Activated CD4-positive, alpha-beta memory T cell treated with anti-CD3 and anti-CD28 coated beads for 36 hours (primary cell): ENCODE data around the gene SATB2. TPM values are rescaled to one million over a fixed set of nuclear protein-coding genes. Genes with fewer than 3 reads are reported as not detected.

Source experiments
- CTCF ChIA-PET: fragments of 350-600 bp; sonication (Branson Sonifier 250); formaldehyde crosslinking; loops from one replicate; lab custom pipeline; 2021; ENCODE audit warnings: antibody characterized with exemption, inconsistent platforms; lab: Charles Lee
- POLR2A ChIA-PET: fragments of 350-600 bp; sonication (Branson Sonifier 250); formaldehyde crosslinking; loops from one replicate; lab custom pipeline; 2021; ENCODE audit warnings: antibody characterized with exemption; lab: Charles Lee
- DNase-seq: peaks from one replicate; pipeline ENCODE4 v3.0.0-alpha.2; 2020
- H3K27ac Mint-ChIP-seq: one replicate; pipeline ENCODE4 v1.8.0; 2021; ENCODE audit warnings: mixed read lengths
- H3K27me3 Mint-ChIP-seq: one replicate; pipeline ENCODE4 v1.8.0; 2021; ENCODE audit warnings: mixed read lengths
- H3K36me3 Mint-ChIP-seq: one replicate; pipeline ENCODE4 v1.8.0; 2021; ENCODE audit warnings: mixed read lengths
- H3K4me1 Mint-ChIP-seq: one replicate; pipeline ENCODE4 v1.8.0; 2021; ENCODE audit warnings: low read depth, mixed read lengths
- H3K4me3 Mint-ChIP-seq: one replicate; pipeline ENCODE4 v1.8.0; 2021; ENCODE audit warnings: mild to moderate bottlenecking, mixed read lengths
- H3K9me3 Mint-ChIP-seq: one replicate; pipeline ENCODE4 v1.8.0; 2021; ENCODE audit warnings: mixed read lengths
- intact Hi-C: fragments of 100-400 bp; cut with micrococcal nuclease; formaldehyde crosslinking; loops from one replicate; pipeline ENCODE4 v1.15.1; 2023
- total RNA-seq, 2 experiments: library from RNA; stranded (reverse); gene quantifications; one replicate each; pipeline ENCODE4 v1.2.3, GENCODE V29; 2021

Gene SATB2
- total RNA-seq, 2 experiments from 2014 or later: 0.17 to 0.19 TPM

- no peak for DNase-seq
- ChIA-PET POLR2A (no interaction called here), CTCF (no interaction called here)
- H3K36me3 Mint-ChIP-seq: no peaks in the 10 kb centered on the region
- no peaks in the 10 kb centered on the region for H3K9me3 Mint-ChIP-seq
- intact Hi-C loops: no loop called here
- no peak overlapping the region for H3K4me3 Mint-ChIP-seq
- H3K4me1 Mint-ChIP-seq: no peaks in the 10 kb centered on the region
- peaks cover 9% of the 10 kb centered on the region for H3K27me3 Mint-ChIP-seq
- no peak overlapping the region for H3K27ac Mint-ChIP-seq
These were observed 43.3 kb downstream of the SATB2 start for GRCh38 chr2:199414465-199414864.

- CTCF ChIA-PET: no interaction called here
- Mint-ChIP-seq H3K27me3 (peaks cover 9% of the 10 kb centered on the region), H3K36me3 (no peaks in the 10 kb centered on the region), H3K27ac (no peak overlapping the region), H3K4me1 (no peaks in the 10 kb centered on the region), H3K9me3 (no peaks in the 10 kb centered on the region), H3K4me3 (no peak overlapping the region)
- intact Hi-C loops: no loop called here
- no peak for DNase-seq
- POLR2A ChIA-PET: no interaction called here
These were observed 43.7 kb downstream of the SATB2 start for GRCh38 chr2:199414001-199414400.

- H3K27ac Mint-ChIP-seq: no peak overlapping the region
- peaks cover 6% of the 10 kb centered on the region for H3K27me3 Mint-ChIP-seq
These were observed 47.8 kb downstream of the SATB2 start for GRCh38 chr2:199409759-199410529.

GRCh38 chr2:199407421-199407820, 50.3 kb downstream of the SATB2 start:
- Mint-ChIP-seq H3K36me3 (no peaks in the 10 kb centered on the region), H3K4me3 (no peak overlapping the region), H3K27ac (no peak overlapping the region), H3K4me1 (no peaks in the 10 kb centered on the region), H3K9me3 (no peaks in the 10 kb centered on the region), H3K27me3 (peaks cover 7% of the 10 kb centered on the region)
- CTCF ChIA-PET: no interaction called here
- POLR2A ChIA-PET: no interaction called here
- DNase-seq: no peak
- intact Hi-C loops: no loop called here

More at GRCh38 chr2:199409759-199410529, 47.8 kb downstream of the SATB2 start:
- ChIA-PET CTCF (interaction anchor here (0.6 kb wide), 1 partner anchor 948 kb away, joined by 3 read pairs; no protein-coding TSS in a partner anchor), POLR2A (no interaction called here)
- intact Hi-C loops: no loop called here
- H3K9me3 Mint-ChIP-seq: no peaks in the 10 kb centered on the region
- H3K36me3 Mint-ChIP-seq: no peaks in the 10 kb centered on the region
- DNase-seq: no peak
- no peaks in the 10 kb centered on the region for H3K4me1 Mint-ChIP-seq
- no peak overlapping the region for H3K4me3 Mint-ChIP-seq

GRCh38 chr2:199405241-199405640, 52.5 kb downstream of the SATB2 start:
- Mint-ChIP-seq H3K9me3 (no peaks in the 10 kb centered on the region), H3K27ac (no peak overlapping the region), H3K27me3 (peaks cover 18% of the 10 kb centered on the region), H3K36me3 (no peaks in the 10 kb centered on the region), H3K4me3 (no peak overlapping the region), H3K4me1 (no peaks in the 10 kb centered on the region)
- intact Hi-C loops: no loop called here
- POLR2A ChIA-PET: no interaction called here
- DNase-seq: no peak
- CTCF ChIA-PET: no interaction called here

- no peak overlapping the region for H3K27ac Mint-ChIP-seq
- H3K9me3 Mint-ChIP-seq: no peaks in the 10 kb centered on the region
- POLR2A ChIA-PET: no interaction called here
- intact Hi-C loops: no loop called here
- CTCF ChIA-PET: no interaction called here
- H3K4me1 Mint-ChIP-seq: no peaks in the 10 kb centered on the region
- DNase-seq: no peak
- no peaks in the 10 kb centered on the region for H3K36me3 Mint-ChIP-seq
- no peak overlapping the region for H3K4me3 Mint-ChIP-seq
- peaks cover 18% of the 10 kb centered on the region for H3K27me3 Mint-ChIP-seq
These were observed 52.9 kb downstream of the SATB2 start for GRCh38 chr2:199404841-199405240.

- Mint-ChIP-seq H3K36me3 (no peaks in the 10 kb centered on the region), H3K9me3 (no peaks in the 10 kb centered on the region), H3K27ac (no peak overlapping the region), H3K27me3 (peaks cover under 1% of the 10 kb centered on the region), H3K4me3 (no peak overlapping the region), H3K4me1 (no peaks in the 10 kb centered on the region)
- CTCF ChIA-PET: no interaction called here
- intact Hi-C loops: no loop called here
- DNase-seq: no peak
- POLR2A ChIA-PET: no interaction called here
These were observed 62.4 kb downstream of the SATB2 start for GRCh38 chr2:199395311-199395710.

GRCh38 chr2:199392363-199392762, 65.4 kb downstream of the SATB2 start:
- H3K9me3 Mint-ChIP-seq: no peaks in the 10 kb centered on the region
- ChIA-PET POLR2A (no interaction called here), CTCF (no interaction called here)
- H3K4me3 Mint-ChIP-seq: no peak overlapping the region
- H3K27me3 Mint-ChIP-seq: no peaks in the 10 kb centered on the region
- DNase-seq: no peak
- no peaks in the 10 kb centered on the region for H3K36me3 Mint-ChIP-seq
- intact Hi-C loops: no loop called here
- no peaks in the 10 kb centered on the region for H3K4me1 Mint-ChIP-seq
- H3K27ac Mint-ChIP-seq: no peak overlapping the region

- ChIA-PET POLR2A (no interaction called here), CTCF (no interaction called here)
- Mint-ChIP-seq H3K36me3 (no peaks in the 10 kb centered on the region), H3K4me1 (no peaks in the 10 kb centered on the region), H3K4me3 (no peak overlapping the region), H3K9me3 (no peaks in the 10 kb centered on the region), H3K27ac (no peak overlapping the region), H3K27me3 (peaks cover 8% of the 10 kb centered on the region)
- DNase-seq: no peak
- intact Hi-C loops: no loop called here
These were observed 68.9 kb downstream of the SATB2 start for GRCh38 chr2:199388728-199389268.

- no peak for DNase-seq
- CTCF ChIA-PET: no interaction called here
- no peaks in the 10 kb centered on the region for H3K4me1 Mint-ChIP-seq
- no peak overlapping the region for H3K27ac Mint-ChIP-seq
- intact Hi-C loops: no loop called here
- H3K9me3 Mint-ChIP-seq: no peaks in the 10 kb centered on the region
- H3K36me3 Mint-ChIP-seq: no peaks in the 10 kb centered on the region
- H3K4me3 Mint-ChIP-seq: no peak overlapping the region
- POLR2A ChIA-PET: no interaction called here
- H3K27me3 Mint-ChIP-seq: peaks cover 13% of the 10 kb centered on the region
These were observed 73.7 kb downstream of the SATB2 start for GRCh38 chr2:199384043-199384442.

- POLR2A ChIA-PET: no interaction called here
- no peaks in the 10 kb centered on the region for H3K9me3 Mint-ChIP-seq
- no peak for DNase-seq
- CTCF ChIA-PET: no interaction called here
- no peak overlapping the region for H3K4me3 Mint-ChIP-seq
- no peaks in the 10 kb centered on the region for H3K4me1 Mint-ChIP-seq
- no peak overlapping the region for H3K27ac Mint-ChIP-seq
- H3K27me3 Mint-ChIP-seq: peaks cover 13% of the 10 kb centered on the region
- no peaks in the 10 kb centered on the region for H3K36me3 Mint-ChIP-seq
- intact Hi-C loops: no loop called here
These were observed 74.7 kb downstream of the SATB2 start for GRCh38 chr2:199383021-199383420.

GRCh38 chr2:199382091-199382490, 75.6 kb downstream of the SATB2 start:
- Mint-ChIP-seq H3K36me3 (no peaks in the 10 kb centered on the region), H3K4me3 (no peak overlapping the region), H3K27me3 (peaks cover 13% of the 10 kb centered on the region), H3K9me3 (no peaks in the 10 kb centered on the region), H3K27ac (no peak overlapping the region), H3K4me1 (no peaks in the 10 kb centered on the region)
- ChIA-PET CTCF (no interaction called here), POLR2A (interaction anchor here (0.7 kb wide), 1 partner anchor 1525 kb away, joined by 3 read pairs; no protein-coding TSS in a partner anchor)
- intact Hi-C loops: no loop called here
- DNase-seq: no peak

- no peaks in the 10 kb centered on the region for H3K36me3 Mint-ChIP-seq
- POLR2A ChIA-PET: no interaction called here
- intact Hi-C loops: no loop called here
- peaks cover 8% of the 10 kb centered on the region for H3K27me3 Mint-ChIP-seq
- CTCF ChIA-PET: no interaction called here
- DNase-seq: no peak
- no peak overlapping the region for H3K27ac Mint-ChIP-seq
- H3K4me1 Mint-ChIP-seq: no peaks in the 10 kb centered on the region
- H3K4me3 Mint-ChIP-seq: no peak overlapping the region
- no peaks in the 10 kb centered on the region for H3K9me3 Mint-ChIP-seq
These were observed 76.2 kb downstream of the SATB2 start for GRCh38 chr2:199381531-199381930.
